ENCODE results near the gene ZNF275.
"Not testable (repeated sequence)": the region's sequence is repeated elsewhere in the genome, so short reads cannot be mapped to it uniquely, and the experiment has no call there.

Gene ZNF275

GRCh38 chrX:153388722-153389459, 54.9 kb downstream of the ZNF275 start:
- no peak for DNase-seq

GRCh38 chrX:153389460-153389768, 55.5 kb downstream of the ZNF275 start:
- not testable (repeated sequence) for DNase-seq

GRCh38 chrX:153392642-153393321, 58.8 kb downstream of the ZNF275 start:
- DNase-seq: no peak

- DNase-seq: no peak
These were observed 60.7 kb downstream of the ZNF275 start for GRCh38 chrX:153394612-153395011.

DNA sequence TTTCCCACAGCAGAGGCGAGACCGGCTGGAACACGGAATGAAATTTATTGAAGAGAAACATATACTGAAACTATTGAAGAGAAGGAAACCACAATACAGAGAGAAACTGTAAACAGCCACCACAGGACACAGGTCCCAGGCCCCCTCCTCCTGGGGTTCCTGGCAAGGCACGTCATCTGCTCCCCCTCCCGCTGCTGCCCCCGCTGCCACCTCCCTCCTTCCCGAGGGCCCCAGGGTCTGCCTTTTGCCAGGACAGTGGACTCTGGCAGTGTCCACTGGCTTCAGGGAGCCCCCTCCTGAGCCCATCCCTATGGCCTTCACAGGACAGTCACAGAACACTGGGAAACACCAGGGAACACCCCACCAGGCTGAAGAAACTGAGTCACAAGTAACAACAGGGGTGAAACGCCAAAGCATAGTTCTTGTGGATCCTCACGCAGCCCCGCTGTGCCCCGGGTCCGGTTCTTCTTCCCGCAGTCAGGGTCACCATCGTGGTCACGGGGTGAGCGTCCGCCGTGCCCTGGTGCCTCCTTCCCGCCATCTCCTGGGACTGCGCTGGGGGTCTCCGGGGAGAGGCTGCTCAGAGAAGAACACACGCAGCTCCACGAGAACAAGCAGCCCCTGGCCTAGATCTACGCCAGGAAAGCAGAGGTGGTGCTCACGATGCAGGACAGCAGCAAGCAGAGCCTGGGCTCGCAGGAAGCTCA, 61.8 kb downstream of the ZNF275 start:
- no peak for DNase-seq

DNA sequence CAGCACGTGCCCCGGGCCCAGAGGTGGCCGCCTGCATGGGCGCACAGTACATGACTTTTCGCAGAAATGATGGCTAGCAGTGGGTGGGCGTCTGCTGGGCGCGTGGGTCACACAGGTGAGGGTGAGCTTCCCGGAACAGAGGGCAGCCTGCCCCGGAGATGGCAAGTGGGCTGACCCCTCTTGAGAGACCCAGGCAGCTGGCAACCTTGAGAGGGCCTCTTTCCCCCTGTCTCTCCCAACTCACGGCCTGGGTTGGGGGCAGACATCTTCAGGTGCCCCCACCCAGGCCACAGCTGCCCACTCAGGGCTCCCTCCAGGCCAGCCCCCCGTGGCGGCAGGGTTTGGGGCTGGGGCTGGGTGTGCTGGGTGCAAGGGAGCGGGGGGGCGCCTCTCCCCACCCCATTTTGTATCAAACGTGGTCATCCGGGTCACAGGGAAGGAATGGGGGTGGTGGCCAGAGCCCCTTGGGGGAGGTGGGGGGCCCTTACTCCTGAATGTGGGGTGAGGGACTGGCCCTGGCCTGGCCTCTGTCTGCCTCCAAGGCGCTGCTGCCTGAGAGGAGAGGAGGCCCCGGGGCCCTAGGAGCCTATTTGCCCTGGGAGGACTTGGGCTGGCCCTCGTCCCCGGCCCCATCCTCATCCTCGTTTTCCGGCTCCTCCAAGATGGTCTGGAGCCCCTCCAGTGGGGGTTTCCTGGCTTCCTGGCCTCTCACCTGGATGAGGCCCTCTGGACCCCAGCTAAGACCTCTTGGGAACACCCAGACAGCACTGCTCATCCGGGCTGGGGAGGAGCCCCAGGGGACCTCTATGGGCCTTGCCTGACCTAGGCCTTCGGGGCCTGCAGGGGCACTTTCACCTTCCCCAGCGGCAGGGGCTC, 62.6 kb downstream of the ZNF275 start:
- DNase-seq: no peak

- no peak for DNase-seq
These were observed 63.5 kb downstream of the ZNF275 start for GRCh38 chrX:153397256-153397960.

DNA sequence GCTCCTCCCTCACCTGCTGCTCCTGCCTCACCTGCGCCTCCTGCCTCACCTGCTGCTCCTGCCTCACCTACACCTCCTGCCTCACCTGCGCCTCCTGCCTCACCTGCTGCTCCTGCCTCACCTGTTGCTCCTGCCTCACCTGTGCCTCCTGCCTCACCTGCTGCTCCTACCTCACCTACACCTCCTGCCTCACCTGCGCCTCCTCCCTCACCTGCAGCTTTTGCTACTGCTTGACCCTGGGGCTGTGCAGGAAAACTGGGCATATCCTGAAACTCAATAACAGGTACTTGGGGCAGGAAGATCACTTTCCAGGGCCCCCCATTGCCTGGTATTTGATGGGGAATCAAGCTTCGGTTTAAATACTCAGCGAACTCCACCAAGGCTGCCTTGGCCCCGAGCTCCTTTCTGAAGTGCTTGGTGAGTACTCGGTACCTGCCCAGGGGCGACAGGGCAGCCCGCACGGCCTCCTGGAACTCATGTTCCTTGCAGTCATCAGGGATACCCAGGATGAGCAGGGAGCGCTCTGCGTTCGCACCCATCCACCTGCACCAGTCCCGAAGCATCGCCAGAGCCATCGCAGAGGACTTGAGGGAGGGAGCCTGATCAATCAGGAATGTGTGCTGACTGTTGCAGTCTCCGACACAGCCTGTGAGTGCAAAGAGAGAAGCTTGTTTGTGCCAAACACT, 64.5 kb downstream of the ZNF275 start:
- DNase-seq: no peak

DNA sequence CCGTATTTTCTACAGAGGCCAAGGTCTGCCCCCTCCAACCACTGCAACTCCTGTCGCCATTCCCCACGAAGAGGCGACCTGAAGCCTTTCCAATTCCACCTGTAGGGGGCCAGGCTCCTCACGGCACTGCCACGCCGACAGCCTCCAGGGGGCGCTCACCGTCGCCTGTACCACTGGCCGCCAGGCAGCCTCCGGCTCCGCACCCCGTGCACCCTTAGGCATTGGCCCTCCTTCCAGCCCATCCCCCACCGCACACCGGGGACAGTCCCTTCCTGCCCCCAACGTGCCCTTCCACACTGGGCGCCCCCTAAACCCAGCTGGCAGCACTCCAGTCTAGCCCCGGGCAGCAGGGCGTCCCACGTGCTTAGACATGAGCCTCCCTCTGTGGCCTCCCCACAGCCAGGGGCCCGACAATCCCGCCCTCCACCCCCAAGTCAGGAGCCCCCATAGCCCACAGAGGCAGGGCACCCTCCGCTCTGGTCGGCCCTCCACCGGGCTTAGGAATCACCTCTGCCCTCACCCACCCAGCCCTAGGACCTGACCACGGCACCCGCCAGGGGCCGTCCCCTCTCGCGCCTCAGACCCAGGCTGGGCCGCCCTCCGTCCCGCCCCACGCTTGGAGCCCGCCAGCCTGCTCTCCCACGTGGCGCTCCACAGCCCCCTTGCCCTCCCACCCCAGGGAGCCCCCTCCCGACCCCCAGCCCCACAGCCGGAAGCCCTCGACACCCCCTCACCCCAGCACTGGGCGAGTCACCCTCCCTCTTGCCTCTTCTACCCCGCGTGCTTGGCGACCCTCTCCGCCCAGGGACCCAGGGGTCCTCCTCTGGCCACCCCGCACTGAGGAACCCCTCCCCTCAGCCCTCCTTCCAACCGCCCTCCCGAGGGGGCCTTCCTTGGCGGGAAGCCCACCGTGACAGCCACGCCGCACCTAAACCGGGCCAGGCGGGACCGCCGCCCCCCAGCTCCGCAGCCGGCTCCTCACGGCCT, 66.5 kb downstream of the ZNF275 start:
- no peak for DNase-seq

GRCh38 chrX:153401133-153401764, 67.3 kb downstream of the ZNF275 start, which contains the start of gene PNMA6E:
PNMA6E (minus strand) TSS chrX:153401350; CDS start chrX:153398849, 2,501 bp downstream.
- no peak for DNase-seq

All from NCI-H774 (cell line).